ENCODE results near the gene ELOF1.

Gene ELOF1

GRCh38 chr19:11547929-11548700 lies 10.9 kb downstream of the ELOF1 start:
- Histone ChIP-seq H3K4me1 (ENCODE audit: control insufficient read depth, low read depth, low read length) (no peaks in the 10 kb centered on the region), H3K4me3 (ENCODE audit: low read length) (no peak overlapping the region), H3K36me3 (ENCODE audit: control insufficient read depth, low read depth, low read length) (peaks cover 4% of the 10 kb centered on the region), H3K9me3 (ENCODE audit: control insufficient read depth, low read depth, low read length) (no peaks in the 10 kb centered on the region), H3K9ac (ENCODE audit: low read length) (no peak overlapping the region), H3K27me3 (ENCODE audit: control insufficient read depth, insufficient read depth, low read length) (no peaks in the 10 kb centered on the region), H3K27ac (ENCODE audit: low read length) (no peak overlapping the region)

- Histone ChIP-seq H3K27me3 (ENCODE audit: control insufficient read depth, insufficient read depth, low read length) (no peaks in the 10 kb centered on the region), H3K4me3 (ENCODE audit: low read length) (no peak overlapping the region), H3K4me1 (ENCODE audit: control insufficient read depth, low read depth, low read length) (peaks cover 11% of the 10 kb centered on the region), H3K9me3 (ENCODE audit: control insufficient read depth, low read depth, low read length) (no peaks in the 10 kb centered on the region), H3K27ac (ENCODE audit: low read length) (no peak overlapping the region), H3K36me3 (ENCODE audit: control insufficient read depth, low read depth, low read length) (no peaks in the 10 kb centered on the region), H3K9ac (ENCODE audit: low read length) (no peak overlapping the region)
These were observed 17.8 kb downstream of the ELOF1 start for GRCh38 chr19:11541238-11541637.

- Histone ChIP-seq H3K4me1 (ENCODE audit: control insufficient read depth, low read depth, low read length) (peaks cover 11% of the 10 kb centered on the region), H3K9ac (ENCODE audit: low read length) (no peak overlapping the region), H3K36me3 (ENCODE audit: control insufficient read depth, low read depth, low read length) (no peaks in the 10 kb centered on the region), H3K27me3 (ENCODE audit: control insufficient read depth, insufficient read depth, low read length) (no peaks in the 10 kb centered on the region), H3K9me3 (ENCODE audit: control insufficient read depth, low read depth, low read length) (no peaks in the 10 kb centered on the region), H3K27ac (ENCODE audit: low read length) (no peak overlapping the region), H3K4me3 (ENCODE audit: low read length) (peak overlapping the region; percentile 31)
These were observed 18.4 kb downstream of the ELOF1 start for GRCh38 chr19:11540645-11541044.

GRCh38 chr19:11539495-11540365 lies 19.3 kb downstream of the ELOF1 start:
- H3K9ac ChIP-seq (ENCODE audit: low read length) = peak overlapping the region; percentile 25

GRCh38 chr19:11538232-11539036 lies 20.6 kb downstream of the ELOF1 start, which contains the start of gene CNN1:
CNN1 (plus strand) TSS chr19:11538851; CDS start chr19:11538928, 77 bp downstream.
- no peaks in the 10 kb centered on the region for H3K36me3 ChIP-seq (ENCODE audit: control insufficient read depth, low read depth, low read length)
- peaks cover 11% of the 10 kb centered on the region for H3K27me3 ChIP-seq (ENCODE audit: control insufficient read depth, insufficient read depth, low read length)
- H3K4me1 ChIP-seq (ENCODE audit: control insufficient read depth, low read depth, low read length) = peaks cover 11% of the 10 kb centered on the region
- H3K27ac ChIP-seq (ENCODE audit: low read length) = no peak within 1 kb of the TSS
- peak within 1 kb of the TSS; percentile 51 for H3K4me3 ChIP-seq (ENCODE audit: low read length)
- no peaks in the 10 kb centered on the region for H3K9me3 ChIP-seq (ENCODE audit: control insufficient read depth, low read depth, low read length)
- no peak within 1 kb of the TSS for H3K9ac ChIP-seq (ENCODE audit: low read length)

More at GRCh38 chr19:11539495-11540365, 19.3 kb downstream of the ELOF1 start:
- Histone ChIP-seq H3K4me1 (ENCODE audit: control insufficient read depth, low read depth, low read length) (peaks cover 11% of the 10 kb centered on the region), H3K27ac (ENCODE audit: low read length) (no peak overlapping the region), H3K9me3 (ENCODE audit: control insufficient read depth, low read depth, low read length) (no peaks in the 10 kb centered on the region), H3K36me3 (ENCODE audit: control insufficient read depth, low read depth, low read length) (no peaks in the 10 kb centered on the region), H3K27me3 (ENCODE audit: control insufficient read depth, insufficient read depth, low read length) (peaks cover 3% of the 10 kb centered on the region), H3K4me3 (ENCODE audit: low read length) (peak overlapping the region; percentile 51)

- no peaks in the 10 kb centered on the region for H3K9me3 ChIP-seq (ENCODE audit: control insufficient read depth, low read depth, low read length)
- H3K4me3 ChIP-seq (ENCODE audit: low read length) = peak overlapping the region; percentile 67
- no peaks in the 10 kb centered on the region for H3K36me3 ChIP-seq (ENCODE audit: control insufficient read depth, low read depth, low read length)
- peaks cover 11% of the 10 kb centered on the region for H3K4me1 ChIP-seq (ENCODE audit: control insufficient read depth, low read depth, low read length)
- H3K27ac ChIP-seq (ENCODE audit: low read length) = no peak overlapping the region
- H3K27me3 ChIP-seq (ENCODE audit: control insufficient read depth, insufficient read depth, low read length) = peaks cover 11% of the 10 kb centered on the region
- H3K9ac ChIP-seq (ENCODE audit: low read length) = peak overlapping the region; percentile 65
These were observed 23.0 kb downstream of the ELOF1 start for GRCh38 chr19:11535792-11536595.

- H3K36me3 ChIP-seq (ENCODE audit: control insufficient read depth, low read depth, low read length) = no peaks in the 10 kb centered on the region
- peaks cover 4% of the 10 kb centered on the region for H3K4me1 ChIP-seq (ENCODE audit: control insufficient read depth, low read depth, low read length)
- H3K4me3 ChIP-seq (ENCODE audit: low read length) = no peak overlapping the region
- H3K9ac ChIP-seq (ENCODE audit: low read length) = no peak overlapping the region
- no peaks in the 10 kb centered on the region for H3K9me3 ChIP-seq (ENCODE audit: control insufficient read depth, low read depth, low read length)
- H3K27me3 ChIP-seq (ENCODE audit: control insufficient read depth, insufficient read depth, low read length) = peaks cover 11% of the 10 kb centered on the region
- H3K27ac ChIP-seq (ENCODE audit: low read length) = no peak overlapping the region
These were observed 24.1 kb downstream of the ELOF1 start for GRCh38 chr19:11534948-11535347.

GRCh38 chr19:11534538-11534937 lies 24.5 kb downstream of the ELOF1 start:
- H3K4me1 ChIP-seq (ENCODE audit: control insufficient read depth, low read depth, low read length) = peaks cover 4% of the 10 kb centered on the region
- H3K9ac ChIP-seq (ENCODE audit: low read length) = no peak overlapping the region
- H3K4me3 ChIP-seq (ENCODE audit: low read length) = no peak overlapping the region
- H3K27me3 ChIP-seq (ENCODE audit: control insufficient read depth, insufficient read depth, low read length) = peaks cover 11% of the 10 kb centered on the region
- H3K9me3 ChIP-seq (ENCODE audit: control insufficient read depth, low read depth, low read length) = no peaks in the 10 kb centered on the region
- no peaks in the 10 kb centered on the region for H3K36me3 ChIP-seq (ENCODE audit: control insufficient read depth, low read depth, low read length)
- H3K27ac ChIP-seq (ENCODE audit: low read length) = no peak overlapping the region

GRCh38 chr19:11530432-11530831 lies 28.6 kb downstream of the ELOF1 start:
- no peaks in the 10 kb centered on the region for H3K4me1 ChIP-seq (ENCODE audit: control insufficient read depth, low read depth, low read length)
- H3K4me3 ChIP-seq (ENCODE audit: low read length) = no peak overlapping the region
- no peak overlapping the region for H3K9ac ChIP-seq (ENCODE audit: low read length)
- H3K27ac ChIP-seq (ENCODE audit: low read length) = no peak overlapping the region
- peaks cover 11% of the 10 kb centered on the region for H3K27me3 ChIP-seq (ENCODE audit: control insufficient read depth, insufficient read depth, low read length)
- H3K9me3 ChIP-seq (ENCODE audit: control insufficient read depth, low read depth, low read length) = no peaks in the 10 kb centered on the region
- no peaks in the 10 kb centered on the region for H3K36me3 ChIP-seq (ENCODE audit: control insufficient read depth, low read depth, low read length)

GRCh38 chr19:11528551-11529341 lies 30.3 kb downstream of the ELOF1 start, which contains the start of gene ECSIT:
ECSIT (minus strand) TSS chr19:11529134; CDS start chr19:11519170, 9,964 bp downstream.
- Histone ChIP-seq H3K27ac (ENCODE audit: low read length) (peak within 1 kb of the TSS; percentile 60), H3K9ac (ENCODE audit: low read length) (peak within 1 kb of the TSS; percentile 75)

More at GRCh38 chr19:11528551-11529341, 30.3 kb downstream of the ELOF1 start, which contains the start of gene ECSIT:
- peak within 1 kb of the TSS; percentile 86 for H3K4me3 ChIP-seq (ENCODE audit: low read length)
- no peaks in the 10 kb centered on the region for H3K27me3 ChIP-seq (ENCODE audit: control insufficient read depth, insufficient read depth, low read length)
- H3K36me3 ChIP-seq (ENCODE audit: control insufficient read depth, low read depth, low read length) = no peaks in the 10 kb centered on the region
- no peaks in the 10 kb centered on the region for H3K4me1 ChIP-seq (ENCODE audit: control insufficient read depth, low read depth, low read length)
- no peaks in the 10 kb centered on the region for H3K9me3 ChIP-seq (ENCODE audit: control insufficient read depth, low read depth, low read length)

Data from iPS-18a (cell line).